ENCODE results near the gene GTSF1L.

The GTSF1L gene

GRCh38 chr20:43746344-43747137 lies 19.7 kb upstream of the GTSF1L start:
- in situ Hi-C loops (cut with MboI; ENCODE audit: low sequenced_read_pairs) = no loop called here

GRCh38 chr20:43744966-43745730 lies 18.3 kb upstream of the GTSF1L start:
- in situ Hi-C loops (cut with MboI; ENCODE audit: low sequenced_read_pairs) = no loop called here

- in situ Hi-C loops (cut with MboI; ENCODE audit: low sequenced_read_pairs) = no loop called here
Measured at GRCh38 chr20:43744151-43744611, 17.4 kb upstream of the GTSF1L start.

GRCh38 chr20:43740642-43741041 lies 13.8 kb upstream of the GTSF1L start:
- in situ Hi-C loops (cut with MboI; ENCODE audit: low sequenced_read_pairs) = no loop called here

- in situ Hi-C loops (cut with MboI; ENCODE audit: low sequenced_read_pairs) = no loop called here
Measured at GRCh38 chr20:43739148-43739749, 12.4 kb upstream of the GTSF1L start.

- in situ Hi-C loops (cut with MboI; ENCODE audit: low sequenced_read_pairs) = no loop called here
Measured at GRCh38 chr20:43737925-43738324, 11.1 kb upstream of the GTSF1L start.

- in situ Hi-C loops (cut with MboI; ENCODE audit: low sequenced_read_pairs) = no loop called here
Measured at GRCh38 chr20:43736588-43737158, 9.9 kb upstream of the GTSF1L start.

- in situ Hi-C loops (cut with MboI; ENCODE audit: low sequenced_read_pairs) = no loop called here
Measured at GRCh38 chr20:43731927-43732326, 5.1 kb upstream of the GTSF1L start.

GRCh38 chr20:43731469-43731868 lies 4.7 kb upstream of the GTSF1L start:
- in situ Hi-C loops (cut with MboI; ENCODE audit: low sequenced_read_pairs) = no loop called here

GRCh38 chr20:43728686-43729255 lies 2.0 kb upstream of the GTSF1L start:
- in situ Hi-C loops (cut with MboI; ENCODE audit: low sequenced_read_pairs) = no loop called here

- in situ Hi-C loops (cut with MboI; ENCODE audit: low sequenced_read_pairs) = no loop called here
Measured at GRCh38 chr20:43727980-43728590, 1.3 kb upstream of the GTSF1L start.

- in situ Hi-C loops (cut with MboI; ENCODE audit: low sequenced_read_pairs) = no loop called here
Measured at GRCh38 chr20:43726333-43726732, 469 bp downstream of the GTSF1L start.

GRCh38 chr20:43725666-43726065 lies 1.1 kb downstream of the GTSF1L start:
- in situ Hi-C loops (cut with MboI; ENCODE audit: low sequenced_read_pairs) = no loop called here

GRCh38 chr20:43724383-43724782 lies 2.4 kb downstream of the GTSF1L start:
- in situ Hi-C loops (cut with MboI; ENCODE audit: low sequenced_read_pairs) = no loop called here

- in situ Hi-C loops (cut with MboI; ENCODE audit: low sequenced_read_pairs) = no loop called here
Measured at GRCh38 chr20:43723735-43724134, 3.1 kb downstream of the GTSF1L start.

- in situ Hi-C loops (cut with MboI; ENCODE audit: low sequenced_read_pairs) = no loop called here
Measured at GRCh38 chr20:43723186-43723585, 3.6 kb downstream of the GTSF1L start.

- in situ Hi-C loops (cut with MboI; ENCODE audit: low sequenced_read_pairs) = no loop called here
Measured at GRCh38 chr20:43722153-43722505, 4.7 kb downstream of the GTSF1L start.

GRCh38 chr20:43721429-43722152 lies 5.2 kb downstream of the GTSF1L start:
- in situ Hi-C loops (cut with MboI; ENCODE audit: low sequenced_read_pairs) = no loop called here

GRCh38 chr20:43721097-43721428 lies 5.7 kb downstream of the GTSF1L start:
- in situ Hi-C loops (cut with MboI; ENCODE audit: low sequenced_read_pairs) = no loop called here

- in situ Hi-C loops (cut with MboI; ENCODE audit: low sequenced_read_pairs) = no loop called here
Measured at GRCh38 chr20:43720007-43720406, 6.8 kb downstream of the GTSF1L start.

All from HL-60/S4 treated with retinoic acid at 250 ng/mL for 4 days and 3 days (cell line).